ENCODE measurements around the gene TRMT1.

TRMT1 gene

GRCh38 chr19:13069415-13070359, 46.9 kb downstream of the TRMT1 start:
- no peak for DNase-seq

- no peak for DNase-seq
Observed at GRCh38 chr19:13068085-13068846, 48.3 kb downstream of the TRMT1 start.

- DNase-seq, result no peak
Observed at GRCh38 chr19:13066933-13067807, 49.4 kb downstream of the TRMT1 start.

- DNase-seq, result no peak
Observed at GRCh38 chr19:13066226-13066625, 50.3 kb downstream of the TRMT1 start.

- DNase-seq, result no peak
Observed at GRCh38 chr19:13064092-13064489, 52.4 kb downstream of the TRMT1 start.

GRCh38 chr19:13063461-13064091, 53.0 kb downstream of the TRMT1 start:
- no peak for DNase-seq

GRCh38 chr19:13062317-13062716, 54.2 kb downstream of the TRMT1 start:
- no peak for DNase-seq

- peak; percentile 84 for DNase-seq
Observed at GRCh38 chr19:13060964-13061927, 55.3 kb downstream of the TRMT1 start.

GRCh38 chr19:13060233-13060963, 56.1 kb downstream of the TRMT1 start:
- peak; percentile 68 for DNase-seq

- no peak for DNase-seq
Observed at GRCh38 chr19:13058951-13059660, 57.4 kb downstream of the TRMT1 start.

GRCh38 chr19:13057744-13058143, 58.8 kb downstream of the TRMT1 start:
- DNase-seq, result no peak

- DNase-seq, result no peak
Observed at GRCh38 chr19:13057147-13057572, 59.4 kb downstream of the TRMT1 start.

- peak; percentile 91 for DNase-seq
Observed at GRCh38 chr19:13056052-13056660, 60.4 kb downstream of the TRMT1 start.

- peak; percentile 92 for DNase-seq
Observed at GRCh38 chr19:13055213-13056051, 61.1 kb downstream of the TRMT1 start.

Data from left hindlimb (tissue), 1 donor.